ENCODE data around the gene CEP164. TPM values are rescaled to one million over a fixed set of nuclear protein-coding genes. Genes with fewer than 3 reads are reported as not detected.

The CEP164 gene
- total RNA-seq, 4 donors from 2014 or later, result 10.0 to 20.2 (median 15.4) TPM

DNA sequence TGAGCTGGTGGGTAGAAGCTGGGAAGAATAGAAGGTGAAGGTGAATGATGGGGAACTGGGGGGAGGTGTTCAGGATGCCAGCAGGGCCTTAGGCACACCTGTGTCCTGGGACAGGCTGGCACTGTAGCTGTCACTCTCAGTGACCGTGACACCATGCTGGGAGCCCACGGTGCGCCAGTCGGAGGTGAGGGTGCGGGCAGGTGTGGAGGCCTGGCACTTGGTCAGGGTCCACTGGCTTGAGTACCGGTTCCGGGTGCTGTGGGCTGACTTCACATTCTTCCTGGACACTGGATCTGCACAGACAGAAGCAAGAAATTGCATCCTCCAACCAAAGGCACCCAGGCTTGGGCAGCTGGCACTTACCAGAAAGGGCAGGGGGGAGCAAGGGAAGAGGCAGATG, 103.8 kb downstream of the CEP164 start:
- H3K4me3 ChIP-seq, result no peak overlapping the region
- H3K27ac ChIP-seq, result no peak overlapping the region
- peaks cover 12% of the 10 kb centered on the region for H3K27me3 ChIP-seq
- 96% methylated on average over 6 of the region's 7 CpGs; no CpG with 5 or more reads in 1 of the 2 donors for WGBS, 2 donors (ENCODE audit: low coverage in 1 of 2)
- intact Hi-C loops (cut with DNase I; ENCODE audit: low total_unique reads), result loop anchor here (5.0 to 10.0 kb wide), 2 partner anchors 386 to 503 kb away; no protein-coding TSS in a partner anchor
- DNase-seq, result no peak
- TF ChIP-seq POLR2A (IDR thresholded peaks at IDR 0.05), result no peak
- no peak for TF ChIP-seq EP300 (IDR thresholded peaks at IDR 0.05; ENCODE audit: low read depth)
- no peak for TF ChIP-seq POLR2AphosphoS5 (IDR thresholded peaks at IDR 0.05)
- TF ChIP-seq, protein P1, sequence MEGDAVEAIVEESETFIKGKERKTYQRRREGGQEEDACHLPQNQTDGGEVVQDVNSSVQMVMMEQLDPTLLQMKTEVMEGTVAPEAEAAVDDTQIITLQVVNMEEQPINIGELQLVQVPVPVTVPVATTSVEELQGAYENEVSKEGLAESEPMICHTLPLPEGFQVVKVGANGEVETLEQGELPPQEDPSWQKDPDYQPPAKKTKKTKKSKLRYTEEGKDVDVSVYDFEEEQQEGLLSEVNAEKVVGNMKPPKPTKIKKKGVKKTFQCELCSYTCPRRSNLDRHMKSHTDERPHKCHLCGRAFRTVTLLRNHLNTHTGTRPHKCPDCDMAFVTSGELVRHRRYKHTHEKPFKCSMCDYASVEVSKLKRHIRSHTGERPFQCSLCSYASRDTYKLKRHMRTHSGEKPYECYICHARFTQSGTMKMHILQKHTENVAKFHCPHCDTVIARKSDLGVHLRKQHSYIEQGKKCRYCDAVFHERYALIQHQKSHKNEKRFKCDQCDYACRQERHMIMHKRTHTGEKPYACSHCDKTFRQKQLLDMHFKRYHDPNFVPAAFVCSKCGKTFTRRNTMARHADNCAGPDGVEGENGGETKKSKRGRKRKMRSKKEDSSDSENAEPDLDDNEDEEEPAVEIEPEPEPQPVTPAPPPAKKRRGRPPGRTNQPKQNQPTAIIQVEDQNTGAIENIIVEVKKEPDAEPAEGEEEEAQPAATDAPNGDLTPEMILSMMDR (IDR thresholded peaks at IDR 0.05), result no peak
- no peaks in the 10 kb centered on the region for H3K36me3 ChIP-seq
- in situ Hi-C loops (cut with MboI; ENCODE audit: low pct_ligation_motif_present in 1 of 4, low pct_unique_long_range_greater_than_20kb in 1 of 4, low sequenced_read_pairs in 3 of 4), result loop anchor here (25.0 kb wide), 5 partner anchors 356 to 631 kb away; partner anchors contain the start of genes TMPRSS13 (in 2 of the 4), DSCAML1 (in 1 of the 4) and FXYD2 (in 1 of the 4)
- no peaks in the 10 kb centered on the region for H3K9me3 ChIP-seq
- peaks cover 0 to 2% (median 0%) of the 10 kb centered on the region in 4 donors for H3K4me1 ChIP-seq

DNA sequence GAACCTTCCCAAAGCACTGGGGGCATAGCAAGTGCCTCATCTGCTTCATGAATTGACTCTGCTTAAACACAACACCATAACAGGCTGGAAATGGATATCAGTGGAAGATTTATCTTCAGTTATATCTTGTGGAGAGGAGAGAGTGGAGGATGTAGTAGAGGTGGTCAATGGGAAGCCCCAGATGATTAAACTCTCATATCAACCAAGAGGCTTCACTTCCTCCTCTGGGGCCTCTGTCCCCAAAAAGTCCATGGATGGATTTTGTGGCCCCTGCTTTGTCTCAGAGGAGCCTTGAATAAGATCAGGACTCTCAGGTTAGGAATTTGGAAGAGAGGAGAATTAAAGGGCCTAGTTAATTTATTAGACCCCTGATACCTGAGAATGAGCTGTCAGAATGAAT, 106.1 kb downstream of the CEP164 start:
- TF ChIP-seq, protein P1 (IDR thresholded peaks at IDR 0.05), result no peak
- TF ChIP-seq POLR2AphosphoS5 (IDR thresholded peaks at IDR 0.05) (no peak), POLR2A (IDR thresholded peaks at IDR 0.05) (no peak), EP300 (IDR thresholded peaks at IDR 0.05; ENCODE audit: low read depth) (no peak)
- Histone ChIP-seq H3K9me3 (no peaks in the 10 kb centered on the region), H3K4me1 (no peaks in the 10 kb centered on the region), H3K27me3 (no peaks in the 10 kb centered on the region), H3K27ac (no peak overlapping the region), H3K36me3 (no peaks in the 10 kb centered on the region), H3K4me3 (no peak overlapping the region)
- in situ Hi-C loops (cut with MboI; ENCODE audit: low pct_ligation_motif_present in 1 of 4, low pct_unique_long_range_greater_than_20kb in 1 of 4, low sequenced_read_pairs in 3 of 4) (loop anchor here (25.0 kb wide), 5 partner anchors 354 to 629 kb away; partner anchors contain the start of genes TMPRSS13 (in 2 of the 4), DSCAML1 (in 1 of the 4) and FXYD2 (in 1 of the 4)), intact Hi-C loops (cut with DNase I; ENCODE audit: low total_unique reads) (loop anchor here (5.0 to 10.0 kb wide), 2 partner anchors 384 to 501 kb away; no protein-coding TSS in a partner anchor)
- no peak for DNase-seq

DNA sequence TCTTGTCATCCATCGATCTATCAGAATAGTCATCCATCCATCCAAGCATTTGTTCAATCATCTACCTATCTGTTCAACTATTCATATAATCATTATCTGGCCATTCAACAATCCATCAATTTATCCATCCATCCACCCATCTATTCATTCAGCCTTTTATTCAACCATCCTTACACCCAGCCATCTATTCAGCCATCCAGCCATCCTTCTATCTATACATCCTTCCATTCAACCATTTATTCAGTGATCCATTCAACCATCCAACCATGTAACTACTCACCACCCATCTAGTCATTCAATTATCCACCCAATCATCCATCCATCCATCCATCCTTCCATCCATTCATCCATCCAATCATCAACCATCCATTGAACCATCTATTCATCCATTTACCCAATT, 106.8 kb downstream of the CEP164 start:
- H3K9me3 ChIP-seq, result no peaks in the 10 kb centered on the region
- no peaks in the 10 kb centered on the region for H3K4me1 ChIP-seq
- 89 to 90% methylated on average over 1 of the region's 1 CpG for WGBS, 2 donors (ENCODE audit: low coverage in 1 of 2)
- TF ChIP-seq, protein P1 (IDR thresholded peaks at IDR 0.05), result no peak
- TF ChIP-seq POLR2AphosphoS5 (IDR thresholded peaks at IDR 0.05), result no peak
- TF ChIP-seq POLR2A (IDR thresholded peaks at IDR 0.05), result no peak
- no peak for TF ChIP-seq EP300 (IDR thresholded peaks at IDR 0.05; ENCODE audit: low read depth)
- in situ Hi-C loops (cut with MboI; ENCODE audit: low pct_ligation_motif_present in 1 of 4, low pct_unique_long_range_greater_than_20kb in 1 of 4, low sequenced_read_pairs in 3 of 4) (loop anchor here (25.0 kb wide), 5 partner anchors 353 to 628 kb away; partner anchors contain the start of genes TMPRSS13 (in 2 of the 4), DSCAML1 (in 1 of the 4) and FXYD2 (in 1 of the 4)), intact Hi-C loops (cut with DNase I; ENCODE audit: low total_unique reads) (loop anchor here (5.0 to 10.0 kb wide), 2 partner anchors 383 to 500 kb away; no protein-coding TSS in a partner anchor)
- no peaks in the 10 kb centered on the region for H3K27me3 ChIP-seq
- no peak for DNase-seq
- H3K4me3 ChIP-seq, result no peak overlapping the region
- H3K27ac ChIP-seq, result no peak overlapping the region
- H3K36me3 ChIP-seq, result no peaks in the 10 kb centered on the region

DNA sequence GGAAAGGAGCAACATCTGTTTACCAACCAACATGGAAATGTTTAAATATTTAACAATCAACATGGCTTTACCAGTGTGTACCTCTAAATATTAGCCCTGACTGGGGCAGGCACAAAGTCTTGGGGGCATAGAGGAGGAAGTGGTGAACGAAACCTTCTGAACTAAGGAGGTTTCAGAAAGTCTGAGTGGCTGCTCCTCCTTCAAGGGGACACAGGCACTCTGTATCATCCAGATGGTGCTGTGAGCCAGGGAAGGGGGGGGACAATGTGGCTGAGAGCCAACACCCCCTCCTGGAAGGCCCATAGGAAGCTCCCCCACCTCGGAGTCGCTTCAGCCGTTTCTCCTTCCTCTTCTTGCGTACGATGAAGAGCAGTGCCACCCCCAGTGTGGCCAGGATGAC, 107.7 kb downstream of the CEP164 start:
- Histone ChIP-seq H3K27me3 (no peaks in the 10 kb centered on the region), H3K36me3 (no peaks in the 10 kb centered on the region), H3K4me3 (no peak overlapping the region), H3K27ac (no peak overlapping the region), H3K4me1 (no peaks in the 10 kb centered on the region), H3K9me3 (no peaks in the 10 kb centered on the region)
- intact Hi-C loops (cut with DNase I; ENCODE audit: low total_unique reads), result loop anchor here (10.0 kb wide), 1 partner anchor 499 kb away; no protein-coding TSS in a partner anchor
- in situ Hi-C loops (cut with MboI; ENCODE audit: low pct_ligation_motif_present in 1 of 4, low pct_unique_long_range_greater_than_20kb in 1 of 4, low sequenced_read_pairs in 3 of 4), result loop anchor here (25.0 kb wide), 5 partner anchors 352 to 627 kb away; partner anchors contain the start of genes TMPRSS13 (in 2 of the 4), DSCAML1 (in 1 of the 4) and FXYD2 (in 1 of the 4)
- WGBS, 2 donors (ENCODE audit: low coverage in 1 of 2), result 63% methylated on average over 6 of the region's 6 CpGs; no CpG with 5 or more reads in 1 of the 2 donors
- DNase-seq, result no peak
- TF ChIP-seq POLR2A (IDR thresholded peaks at IDR 0.05) (no peak), POLR2AphosphoS5 (IDR thresholded peaks at IDR 0.05) (no peak), EP300 (IDR thresholded peaks at IDR 0.05; ENCODE audit: low read depth) (no peak)
- TF ChIP-seq, protein P1 (IDR thresholded peaks at IDR 0.05), result no peak

All from transverse colon (tissue), 4 donors.